H1 (cell line): ENCODE data around the gene RABL6.

Experiments used
- CHD1 ChIP-seq: IDR thresholded peaks from 2 replicates; pipeline ENCODE4 v1.6.1; 2012; ENCODE audit warnings: low read depth, low read length, improper control_type of control experiment
- CTCF ChIP-seq, 3 experiments: IDR thresholded peaks; 1 replicate in 2 of 3; 2 replicates in 1 of 3; pipeline versions ENCODE4 v1.5.1 to v1.6.1; 2011; ENCODE audit warnings: low read length in 3 of 3, mild to moderate bottlenecking in 3 of 3, inconsistent platforms in 2 of 3, low read depth in 1 of 3, moderate library complexity in 1 of 3; ENCODE audit not compliant: insufficient read depth in 1 of 3; ENCODE audit errors: control extremely low read depth in 1 of 3
- TF ChIP-seq, protein P1 (sequence below): IDR thresholded peaks from 2 replicates; pipeline ENCODE4 v1.6.1; 2012; ENCODE audit warnings: inconsistent platforms
- TF ChIP-seq, protein P2 (sequence below): IDR thresholded peaks from 2 replicates; pipeline ENCODE4 v1.6.1; 2012; ENCODE audit warnings: inconsistent platforms

- no peak for TF ChIP-seq CHD1
- TF ChIP-seq, protein P1, sequence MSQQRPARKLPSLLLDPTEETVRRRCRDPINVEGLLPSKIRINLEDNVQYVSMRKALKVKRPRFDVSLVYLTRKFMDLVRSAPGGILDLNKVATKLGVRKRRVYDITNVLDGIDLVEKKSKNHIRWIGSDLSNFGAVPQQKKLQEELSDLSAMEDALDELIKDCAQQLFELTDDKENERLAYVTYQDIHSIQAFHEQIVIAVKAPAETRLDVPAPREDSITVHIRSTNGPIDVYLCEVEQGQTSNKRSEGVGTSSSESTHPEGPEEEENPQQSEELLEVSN: no peak
- TF ChIP-seq CTCF (IDR thresholded peaks at IDR 0.05; ENCODE audit: control extremely low read depth in 1 of 3, insufficient read depth in 1 of 3, low read depth in 1 of 3, low read length in 3 of 3): no peak
- TF ChIP-seq, protein P2, sequence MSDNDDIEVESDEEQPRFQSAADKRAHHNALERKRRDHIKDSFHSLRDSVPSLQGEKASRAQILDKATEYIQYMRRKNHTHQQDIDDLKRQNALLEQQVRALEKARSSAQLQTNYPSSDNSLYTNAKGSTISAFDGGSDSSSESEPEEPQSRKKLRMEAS: no peak
Observed at GRCh38 chr9:136882109-136882946, 74.6 kb downstream of the RABL6 start.
